ENCODE data around the gene KIAA1191.
"Not testable (repeated sequence)": the region's sequence is repeated elsewhere in the genome, so short reads cannot be mapped to it uniquely, and the experiment has no call there.

KIAA1191 gene

DNA sequence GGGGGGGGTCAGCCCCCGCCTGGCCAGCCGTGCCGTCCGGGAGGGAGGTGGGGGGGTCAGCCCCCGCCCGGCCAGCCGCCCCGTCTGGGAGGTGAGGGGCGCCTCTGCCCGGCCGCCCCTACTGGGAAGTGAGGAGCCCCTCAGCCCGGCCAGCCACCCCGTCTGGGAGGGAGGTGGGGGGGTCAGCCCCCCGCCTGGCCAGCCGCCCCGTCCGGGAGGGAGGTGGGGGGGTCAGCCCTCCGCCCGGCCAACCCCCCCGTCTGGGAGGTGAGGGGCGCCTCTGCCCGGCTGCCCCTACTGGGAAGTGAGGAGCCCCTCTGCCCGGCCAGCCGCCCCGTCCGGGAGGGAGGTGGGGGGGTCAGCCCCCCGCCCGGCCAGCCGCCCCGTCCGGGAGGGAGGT lies 56.2 kb downstream of the KIAA1191 start:
- not testable (repeated sequence) for DNase-seq
